NCI-H774 (cell line): ENCODE measurements around the gene GRAMD1B.

ENCODE experiments used
- DNase-seq: peaks from one replicate; lab custom pipeline; 2025; lab: John Stamatoyannopoulos, UW

The GRAMD1B gene

GRCh38 chr11:123588117-123588863, 158.2 kb downstream of the GRAMD1B start:
- no peak for DNase-seq

GRCh38 chr11:123588864-123589262, 158.8 kb downstream of the GRAMD1B start:
- no peak for DNase-seq

- DNase-seq = no peak
Observed at GRCh38 chr11:123590296-123590912, 160.3 kb downstream of the GRAMD1B start.

DNA sequence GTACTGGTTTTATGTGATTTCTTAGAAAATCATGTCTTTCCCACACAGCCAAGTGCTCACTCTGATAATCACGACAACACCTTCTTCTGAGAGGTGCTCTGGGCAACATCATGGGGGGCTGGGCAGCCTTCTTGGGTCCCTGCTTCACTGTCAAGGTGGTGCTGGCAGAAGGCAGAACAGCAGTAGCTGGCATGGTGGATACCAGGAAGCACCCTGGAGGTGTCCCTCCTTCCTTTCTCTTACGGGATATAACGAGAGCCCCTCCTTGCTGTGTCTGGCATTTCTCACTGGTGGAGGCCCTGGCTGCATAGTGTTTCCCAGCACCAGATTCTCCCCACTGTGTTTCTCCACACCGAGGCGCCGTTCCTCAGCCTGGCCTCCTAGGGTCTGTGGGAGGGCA, 163.5 kb downstream of the GRAMD1B start:
- no peak for DNase-seq

DNA sequence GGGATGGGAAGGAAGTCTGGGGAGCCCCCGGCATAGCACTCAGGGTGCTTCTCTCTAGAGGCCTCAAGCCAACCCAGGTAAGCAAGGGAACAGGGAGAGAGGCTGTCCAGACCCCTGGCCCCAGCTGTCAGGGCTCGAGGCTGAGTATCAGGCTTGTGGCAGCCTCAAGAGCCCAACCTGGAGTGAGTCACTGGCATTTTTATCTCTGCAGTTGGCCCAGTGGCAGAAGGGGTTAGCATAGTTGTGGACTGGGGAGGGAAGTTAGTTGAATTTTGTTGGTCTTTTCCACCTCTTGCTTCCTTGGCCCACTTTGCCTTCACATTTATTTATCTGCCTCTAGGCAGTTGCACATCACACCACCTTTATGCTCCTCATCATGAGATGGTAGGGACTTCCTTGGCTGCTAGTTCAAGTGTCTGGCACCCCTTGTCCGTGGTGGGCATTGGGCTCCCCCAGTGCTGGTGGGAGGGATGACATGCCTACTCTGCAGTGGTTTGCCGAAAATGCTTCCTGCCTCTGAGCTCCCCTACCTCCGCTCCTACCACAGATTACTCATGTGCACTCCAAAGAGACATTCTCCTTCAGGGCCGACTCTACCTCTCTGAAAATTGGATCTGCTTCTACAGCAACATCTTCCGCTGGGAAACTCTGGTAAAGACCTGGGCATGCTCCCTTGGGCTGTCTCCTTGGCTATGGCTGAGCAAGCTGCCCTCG, 164.3 kb downstream of the GRAMD1B start:
- DNase-seq = no peak

DNA sequence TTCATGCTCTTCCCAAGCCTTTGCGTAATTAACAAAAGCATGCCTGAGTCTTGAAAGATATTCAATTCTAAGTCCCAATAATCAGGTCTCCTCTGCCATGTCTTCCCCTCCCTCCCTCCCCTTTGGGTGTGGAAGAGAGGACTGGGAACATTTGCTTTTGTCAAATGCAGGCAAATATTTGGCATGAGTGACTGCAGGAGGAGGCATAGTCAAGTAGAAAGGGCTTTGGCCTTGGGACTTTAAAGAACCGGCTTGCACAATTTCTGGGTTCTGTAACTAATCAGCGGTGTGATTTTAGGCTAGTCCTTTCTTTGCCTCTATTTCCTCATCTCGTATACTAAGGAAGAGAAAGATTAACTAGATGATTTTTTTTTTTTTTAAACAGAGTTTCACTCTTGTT, 164.9 kb downstream of the GRAMD1B start:
- no peak for DNase-seq

- no peak for DNase-seq
Observed at GRCh38 chr11:123597859-123598258, 167.8 kb downstream of the GRAMD1B start.

- no peak for DNase-seq
Observed at GRCh38 chr11:123601136-123601535, 171.1 kb downstream of the GRAMD1B start.

DNA sequence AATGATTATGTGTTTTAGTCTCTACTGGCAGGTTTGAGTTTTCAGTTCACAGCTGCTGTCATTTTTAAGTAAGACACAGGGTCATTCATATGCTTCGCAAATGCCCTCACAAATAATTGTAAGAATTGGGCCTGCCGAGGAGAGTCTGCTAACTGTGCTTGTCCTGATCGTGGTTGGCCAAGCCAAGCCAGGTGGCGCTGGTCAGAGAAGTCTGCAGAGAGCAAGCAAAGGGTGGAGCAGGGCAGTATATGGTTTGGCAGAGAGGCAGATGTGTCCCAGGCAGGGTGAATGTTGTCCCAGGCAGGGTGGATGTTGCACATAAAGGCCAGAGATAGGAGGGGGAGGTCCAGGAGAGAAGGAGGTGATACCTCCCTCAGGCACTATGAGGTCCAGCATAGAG, 171.7 kb downstream of the GRAMD1B start:
- no peak for DNase-seq

- DNase-seq = no peak
Observed at GRCh38 chr11:123603666-123604065, 173.6 kb downstream of the GRAMD1B start.

DNA sequence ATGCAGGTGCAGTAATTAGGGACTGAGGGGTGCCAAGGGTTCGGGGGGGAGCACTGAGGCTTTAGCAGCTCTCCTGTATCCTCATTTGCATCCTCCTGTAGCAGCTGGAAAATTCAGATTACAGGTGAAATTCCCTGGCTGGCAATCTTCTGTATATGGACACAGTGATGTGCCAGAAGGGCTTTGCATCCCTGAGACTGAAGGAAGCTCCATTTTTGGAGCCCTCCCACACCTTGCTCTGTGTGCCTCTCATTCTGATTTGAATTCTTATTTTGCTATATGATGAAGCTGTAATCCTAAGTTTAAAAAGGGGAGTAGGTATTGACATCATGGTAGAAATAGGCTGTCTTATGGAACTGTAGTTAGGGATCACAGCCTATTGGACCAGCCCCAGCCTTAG, 177.7 kb downstream of the GRAMD1B start:
- DNase-seq = no peak

- DNase-seq = no peak
Observed at GRCh38 chr11:123608371-123608770, 178.3 kb downstream of the GRAMD1B start.

- DNase-seq = no peak
Observed at GRCh38 chr11:123608945-123609344, 178.9 kb downstream of the GRAMD1B start.

DNA sequence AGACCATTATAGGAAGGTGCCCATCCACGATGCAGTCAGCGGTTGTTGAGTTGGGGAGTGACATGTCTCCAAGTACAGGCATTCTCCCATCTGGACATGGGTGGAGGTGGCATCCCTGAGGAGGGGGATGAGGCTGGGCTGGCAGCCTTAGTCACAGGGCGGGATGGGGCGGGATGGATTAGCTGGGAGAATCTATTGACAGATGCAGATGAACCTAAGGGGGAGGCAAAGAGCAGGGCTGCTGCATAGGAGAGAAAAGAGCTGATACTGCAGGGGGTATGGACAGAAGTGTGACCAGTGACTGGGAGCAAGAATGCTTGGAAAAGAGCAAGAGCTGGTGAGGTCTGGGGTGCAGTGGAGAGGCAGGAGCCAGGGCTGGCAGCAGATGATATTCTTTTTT, 181.6 kb downstream of the GRAMD1B start:
- DNase-seq = no peak

DNA sequence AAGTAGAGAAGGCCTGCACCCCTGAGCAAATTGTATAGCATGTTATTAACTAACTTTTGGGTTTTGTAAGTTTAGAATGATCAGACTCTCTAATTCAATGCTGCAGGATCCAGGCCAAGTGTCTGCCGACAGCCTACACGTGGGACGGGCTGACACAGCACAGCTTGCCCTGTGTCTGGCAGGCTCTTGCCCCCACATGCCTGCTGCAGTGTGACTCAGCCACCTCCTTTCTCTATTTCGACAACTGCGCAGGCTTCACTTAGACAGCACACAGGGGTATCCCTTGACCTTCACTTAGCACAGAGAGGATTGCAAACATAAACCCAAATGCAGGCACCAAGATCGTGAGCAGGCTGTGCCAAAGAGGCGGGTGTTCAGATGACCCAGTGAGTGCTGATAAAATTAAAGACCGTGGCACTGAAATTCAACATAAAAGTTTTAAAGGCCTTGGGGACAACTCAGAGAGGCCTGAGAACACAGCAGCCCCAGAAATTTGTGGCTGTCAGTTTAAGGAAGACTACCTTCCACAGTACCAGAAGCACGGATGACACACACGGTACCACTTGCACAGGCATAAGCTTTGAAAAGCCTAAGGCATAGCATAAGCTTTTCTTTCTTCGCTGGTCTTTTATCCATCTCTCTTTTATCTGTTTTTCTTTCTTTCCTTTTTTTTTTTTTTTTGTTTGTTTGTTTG, 186.6 kb downstream of the GRAMD1B start:
- no peak for DNase-seq

DNA sequence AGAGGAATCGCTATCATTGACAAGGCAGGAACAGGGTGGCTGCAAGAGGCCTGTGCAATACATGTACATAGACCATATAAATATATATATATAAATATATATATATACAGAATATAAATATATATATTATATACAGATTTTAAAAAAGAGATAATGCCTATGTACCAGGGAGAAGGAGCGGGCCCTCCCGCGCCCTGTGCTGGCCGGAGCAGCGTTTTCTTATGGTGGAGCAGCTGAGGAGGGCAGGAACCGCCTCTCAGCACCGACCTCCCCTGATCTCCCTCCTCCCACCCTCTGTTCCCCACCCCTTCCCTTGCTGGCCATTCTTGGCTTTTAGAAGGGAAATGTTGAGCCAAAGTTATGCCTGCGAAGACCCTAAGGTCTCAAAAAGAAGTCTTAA, 192.5 kb downstream of the GRAMD1B start:
- no peak for DNase-seq

DNA sequence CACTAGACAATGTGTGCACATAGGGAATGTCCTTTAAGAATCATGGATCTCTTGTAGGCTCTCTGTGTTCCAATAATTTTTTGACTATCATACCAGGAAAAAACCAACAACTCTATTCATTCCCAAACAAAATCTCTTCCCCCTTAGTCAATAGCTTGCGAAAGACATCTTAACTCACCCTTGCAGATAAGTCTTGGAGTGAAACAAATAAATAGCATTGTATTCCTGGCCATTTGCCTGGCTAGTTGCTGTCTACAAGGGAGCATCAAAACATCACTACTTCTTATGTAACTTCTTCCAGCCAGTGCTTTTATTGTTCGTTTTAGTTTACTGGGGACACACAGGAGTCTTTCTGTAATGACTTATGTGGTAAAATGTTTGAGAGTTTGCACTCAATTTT, 194.9 kb downstream of the GRAMD1B start:
- DNase-seq = no peak

GRCh38 chr11:123628936-123629683, 199.0 kb downstream of the GRAMD1B start:
- DNase-seq = no peak

- no peak for DNase-seq
Observed at GRCh38 chr11:123630126-123630608, 200.1 kb downstream of the GRAMD1B start.

DNA sequence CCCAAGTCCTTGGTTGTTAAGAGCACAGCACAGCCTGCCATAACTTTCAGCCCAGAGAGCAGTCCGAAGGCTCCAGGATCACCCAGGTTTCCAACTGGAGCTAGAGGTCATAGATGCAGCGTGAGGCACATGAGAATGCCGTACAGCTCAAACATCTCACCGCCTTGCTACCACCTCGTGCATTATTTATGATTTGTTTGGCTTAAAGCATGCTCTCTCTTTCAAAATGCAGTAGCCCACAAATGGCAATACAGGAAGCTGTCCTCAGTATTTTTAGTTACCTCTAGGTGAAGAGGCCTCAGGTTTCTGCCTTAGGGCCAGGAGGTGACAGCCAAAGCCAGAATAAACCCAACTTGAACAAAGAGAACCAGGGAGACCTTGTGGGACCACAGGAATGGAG, 210.0 kb downstream of the GRAMD1B start:
- no peak for DNase-seq

DNA sequence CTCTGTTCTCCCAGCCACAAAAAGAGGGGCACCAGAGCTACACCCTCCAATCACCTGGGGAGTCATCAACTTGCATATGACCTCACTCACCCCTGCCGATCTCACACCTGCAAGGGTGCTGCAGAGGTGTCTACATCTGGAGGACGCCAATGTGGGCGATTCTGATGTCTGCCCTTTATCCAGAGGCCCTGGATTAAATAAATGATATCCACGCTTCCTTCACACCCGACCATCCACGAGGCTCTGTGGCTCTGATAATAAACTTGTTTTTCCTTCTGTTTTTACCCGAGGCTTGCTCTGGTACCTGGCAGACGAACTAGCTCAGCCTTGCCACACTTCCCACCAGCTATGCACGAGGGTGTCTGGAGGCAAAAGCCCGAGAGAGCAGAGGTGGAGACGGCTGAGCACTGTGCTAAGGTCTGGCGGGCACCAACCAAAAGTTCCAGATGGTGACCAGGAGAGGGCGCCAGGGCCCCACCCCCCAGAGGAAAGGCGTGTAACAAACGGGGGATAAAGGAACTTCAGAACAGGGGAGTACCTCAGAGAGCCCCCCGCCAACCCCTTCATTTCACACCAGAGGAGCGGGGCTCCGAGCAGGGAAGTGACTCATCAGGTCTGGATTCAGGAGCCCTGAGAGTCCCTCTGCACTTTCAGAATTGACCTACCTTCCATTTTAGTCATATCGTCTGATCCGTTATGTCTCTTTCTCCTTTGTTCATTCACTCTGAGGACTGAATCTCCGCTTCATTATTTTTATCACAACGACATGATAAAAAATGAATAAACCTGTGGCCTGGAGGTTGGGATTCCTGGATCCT, 210.8 kb downstream of the GRAMD1B start:
- peak; percentile 15 for DNase-seq
